ENCODE measurements around the gene BCAS4.

The BCAS4 gene

DNA sequence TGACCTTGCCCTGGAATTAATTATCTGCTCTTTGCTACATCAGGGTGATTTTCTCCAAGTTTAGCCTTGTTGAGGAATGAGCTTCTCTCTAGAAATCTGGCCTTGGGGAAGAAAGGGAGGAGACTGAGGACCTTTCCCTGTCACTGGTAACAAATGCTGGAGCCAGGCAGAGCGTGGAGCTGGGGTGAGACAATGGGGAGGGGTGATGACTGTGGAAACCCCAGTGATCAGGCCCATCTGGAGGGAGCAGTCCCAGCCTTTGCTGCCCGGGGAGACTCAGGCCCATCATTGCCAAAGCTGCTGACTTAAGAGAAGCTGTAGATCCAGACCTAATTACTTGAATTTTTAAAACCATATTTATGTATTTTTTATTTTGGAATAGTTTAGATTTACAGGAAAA is 31.3 kb downstream of the BCAS4 start:
- no peak for DNase-seq

DNA sequence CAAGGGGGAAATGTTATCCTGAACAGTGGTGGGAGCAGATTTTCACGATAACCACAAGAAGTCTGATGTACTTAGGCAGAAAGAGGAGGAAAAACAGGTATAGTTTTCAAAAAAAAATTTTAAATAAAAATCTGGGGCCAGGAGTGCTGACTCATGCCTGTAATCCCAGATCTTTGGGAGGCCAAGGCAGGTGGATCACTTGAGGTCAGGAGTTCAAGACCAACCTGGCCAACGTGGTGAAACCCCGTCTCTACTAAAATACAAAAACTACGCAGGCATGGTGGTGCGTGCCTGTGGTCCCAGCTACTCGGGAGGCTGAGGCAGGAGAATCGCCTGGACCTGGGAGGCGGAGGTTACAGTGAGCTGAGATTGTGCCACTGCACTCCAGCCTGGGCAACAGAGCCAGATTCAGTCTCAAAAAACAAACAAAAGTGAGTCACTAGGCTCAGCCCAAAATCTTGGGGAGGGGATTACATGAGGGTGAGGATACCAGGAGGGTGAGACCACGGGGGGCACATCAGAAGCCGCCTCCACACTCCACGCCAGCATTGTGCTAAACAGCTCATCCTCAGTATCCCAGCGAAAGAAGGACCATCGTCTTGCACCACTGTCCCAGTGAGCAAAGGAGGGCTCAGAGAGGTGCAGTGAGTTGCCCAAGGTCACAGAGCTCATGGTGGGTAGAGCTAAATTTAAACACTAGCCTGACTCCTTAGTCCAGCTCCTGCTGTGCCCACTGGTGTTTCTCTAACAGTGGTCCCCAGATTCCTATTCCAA is 33.7 kb downstream of the BCAS4 start:
- no peak for DNase-seq

DNA sequence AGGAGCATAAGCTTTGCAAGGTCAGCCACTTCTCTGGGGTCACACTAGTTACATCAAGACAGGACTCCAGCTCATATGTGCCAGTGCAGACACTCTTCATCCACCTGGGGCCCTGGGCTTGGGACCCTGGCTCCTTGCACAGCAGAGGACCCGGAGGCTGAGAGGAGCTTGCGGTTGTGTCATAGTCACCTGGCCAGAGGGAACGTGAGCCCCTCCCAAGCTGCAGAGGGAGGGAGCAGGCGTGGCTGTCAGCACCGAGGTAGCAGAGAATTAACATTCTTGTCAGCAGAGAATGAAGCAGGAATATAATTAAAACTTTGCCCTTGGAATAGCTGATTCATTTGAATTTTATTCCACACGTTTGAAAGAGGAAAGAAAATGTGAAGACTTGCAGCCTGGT is 36.8 kb downstream of the BCAS4 start:
- DNase-seq = no peak

DNA sequence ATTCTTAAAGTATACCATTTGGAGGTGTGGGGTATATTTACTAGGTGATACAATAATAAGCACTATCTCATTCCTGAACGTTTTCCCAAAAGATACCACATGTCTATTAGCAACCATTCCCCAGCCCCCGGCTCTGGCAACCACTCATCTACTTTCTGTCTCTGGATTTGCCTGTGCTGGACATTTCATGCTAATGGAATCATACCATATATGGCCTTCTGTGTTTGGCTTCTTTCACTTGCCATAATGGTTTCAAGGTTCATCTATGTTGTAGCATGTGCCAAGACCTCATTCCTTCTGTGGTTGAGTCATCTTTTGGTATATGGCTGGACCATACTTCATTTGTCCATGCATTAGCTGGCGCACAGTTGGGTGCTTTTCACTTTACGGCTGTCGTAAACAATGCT is 39.7 kb downstream of the BCAS4 start:
- no peak for DNase-seq

DNA sequence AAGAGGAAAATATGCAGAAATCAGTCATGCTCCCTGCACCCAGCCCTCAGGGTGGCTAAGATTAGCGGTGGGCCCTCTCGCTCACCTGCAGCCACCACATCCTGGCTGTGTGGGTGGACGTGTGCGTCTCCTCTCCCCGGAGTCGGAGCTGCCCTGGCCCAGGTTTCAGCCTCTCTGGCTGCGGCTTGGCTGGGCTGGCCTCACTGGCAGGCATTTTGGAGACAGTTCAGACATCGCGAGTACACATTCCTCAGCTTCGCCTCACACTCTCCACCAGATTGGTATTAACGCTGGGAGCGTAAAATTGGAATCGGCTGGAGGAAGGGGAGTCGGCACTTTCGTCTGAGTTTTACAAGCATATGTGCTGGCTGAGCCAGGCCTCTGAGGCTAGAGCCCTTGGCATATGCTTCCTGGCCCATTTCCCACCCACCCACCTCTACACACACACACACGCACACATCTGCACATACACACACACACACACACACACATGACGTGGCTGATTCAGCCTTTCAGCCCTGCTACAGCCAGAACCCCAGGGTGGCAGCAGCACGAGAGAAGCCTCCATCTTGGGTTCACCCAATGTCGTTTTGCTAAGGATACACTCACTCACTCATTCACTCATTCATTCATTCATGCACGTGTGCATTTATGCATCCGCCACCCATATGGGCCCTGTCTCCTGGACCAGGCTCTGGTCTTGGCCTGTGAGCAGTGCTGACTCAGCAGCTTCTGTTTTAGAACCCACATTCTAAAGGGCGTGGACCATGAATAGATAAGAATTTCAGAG is 42.9 kb downstream of the BCAS4 start:
- peak; percentile 40 for DNase-seq

DNA sequence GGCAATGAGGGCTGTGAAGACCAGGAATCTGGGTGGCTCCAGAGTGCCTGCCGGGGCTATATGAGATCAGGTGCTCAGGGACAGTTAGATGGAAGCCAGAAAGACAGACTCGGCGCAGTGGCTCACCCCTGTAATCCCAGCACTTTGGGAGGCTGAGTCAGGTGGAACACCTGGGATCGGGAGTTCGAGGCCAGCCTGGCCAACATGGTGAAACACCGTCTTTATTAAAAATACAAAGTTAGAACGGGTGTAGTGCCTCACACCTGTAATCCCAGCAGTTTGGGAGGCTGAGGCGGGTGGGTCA is 43.4 kb downstream of the BCAS4 start:
- DNase-seq = no peak

DNA sequence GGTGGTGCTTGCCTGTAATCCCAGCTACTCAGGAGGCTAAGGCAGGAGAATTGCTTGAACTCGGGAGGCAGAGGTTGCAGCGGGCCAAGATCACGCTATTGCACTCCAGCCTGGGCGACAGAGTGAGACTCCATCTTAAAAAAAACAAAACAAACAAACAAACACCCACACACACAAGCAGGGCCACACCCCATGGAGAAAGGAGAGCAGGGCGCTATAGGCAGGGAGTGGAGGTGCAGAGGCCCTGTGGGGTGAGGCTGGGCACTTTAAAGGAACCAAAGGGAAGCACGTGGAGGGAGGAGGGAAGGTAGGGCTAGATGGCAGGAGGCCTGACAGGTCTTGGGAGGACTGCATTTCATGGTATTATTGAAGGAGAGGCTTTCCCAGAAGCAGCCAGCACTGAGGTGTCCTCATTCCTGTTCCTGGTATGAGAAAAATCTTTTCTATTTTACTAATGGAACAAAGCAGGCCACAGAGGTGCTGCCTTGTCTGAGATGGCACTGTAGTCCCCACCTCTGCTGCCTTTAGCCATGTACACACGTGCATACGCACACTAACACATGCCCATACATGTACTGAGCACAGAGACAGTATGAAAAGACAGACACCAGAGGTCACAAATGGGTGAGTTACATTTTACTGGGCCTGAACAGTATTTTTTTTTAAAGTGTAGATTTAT is 44.0 kb downstream of the BCAS4 start:
- DNase-seq = no peak

DNA sequence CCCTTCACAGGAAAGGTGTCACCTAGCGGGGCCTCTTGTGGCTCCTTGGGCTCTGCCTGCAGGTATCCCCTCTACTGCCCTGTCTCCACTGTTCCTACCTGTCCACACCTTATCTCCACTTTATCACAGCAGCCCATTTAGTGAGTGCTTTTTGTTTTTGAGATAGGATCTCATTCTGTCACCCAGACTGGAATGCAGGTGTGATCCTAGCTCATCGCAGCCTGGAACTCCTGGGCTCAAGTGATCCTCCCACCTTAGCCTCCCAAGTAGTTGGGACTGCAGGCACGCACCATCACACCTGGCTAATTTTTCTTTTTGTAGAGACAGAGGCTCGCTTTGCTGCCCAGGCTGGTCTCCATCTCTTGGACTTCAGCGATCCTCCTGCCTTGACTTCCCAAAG is 48.0 kb downstream of the BCAS4 start:
- no peak for DNase-seq

DNA sequence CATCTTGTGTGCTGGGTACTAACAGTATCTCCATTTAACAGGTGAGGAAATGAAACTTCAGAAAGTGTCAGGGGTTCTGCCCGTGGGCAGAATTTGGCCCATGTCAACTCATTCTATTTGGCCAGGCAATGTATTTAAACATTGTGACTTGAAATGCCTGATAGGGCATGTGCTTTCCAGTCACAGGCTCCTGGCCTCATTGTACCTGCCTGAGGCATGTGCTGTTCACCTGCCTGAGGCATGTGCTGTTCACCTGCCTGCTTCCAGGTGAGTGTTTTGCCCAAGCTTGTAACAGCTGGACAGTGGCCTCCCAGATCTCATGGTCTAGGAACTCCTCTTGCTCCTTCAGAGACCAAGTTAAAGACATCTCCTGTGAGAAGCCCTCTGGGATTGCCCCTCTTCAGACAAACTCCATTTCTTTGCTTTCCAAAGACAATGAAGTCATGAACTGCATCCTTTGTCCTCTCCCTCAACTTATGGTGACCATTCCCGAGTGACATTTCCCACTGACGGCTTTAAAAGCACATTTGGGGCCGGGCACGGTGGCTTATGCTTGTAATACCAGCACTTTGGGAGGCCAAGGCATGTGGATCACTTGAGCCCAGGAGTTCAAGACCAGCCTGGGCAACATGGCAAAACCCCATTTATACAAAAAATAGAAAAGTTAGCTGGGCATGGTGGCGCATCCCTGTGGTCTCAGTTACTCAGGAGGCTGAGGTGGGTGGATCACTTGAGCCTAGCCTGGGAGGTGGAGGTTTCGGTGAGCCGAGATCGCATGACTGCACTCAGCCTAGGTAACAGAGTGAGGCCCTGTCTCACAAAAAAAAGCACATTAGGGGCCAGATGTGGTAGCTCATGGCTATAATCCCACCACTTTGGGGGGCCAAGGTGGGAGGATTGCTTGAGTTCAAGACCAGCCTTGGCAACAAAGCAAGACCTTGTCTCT is 48.7 kb downstream of the BCAS4 start:
- DNase-seq = no peak

DNA sequence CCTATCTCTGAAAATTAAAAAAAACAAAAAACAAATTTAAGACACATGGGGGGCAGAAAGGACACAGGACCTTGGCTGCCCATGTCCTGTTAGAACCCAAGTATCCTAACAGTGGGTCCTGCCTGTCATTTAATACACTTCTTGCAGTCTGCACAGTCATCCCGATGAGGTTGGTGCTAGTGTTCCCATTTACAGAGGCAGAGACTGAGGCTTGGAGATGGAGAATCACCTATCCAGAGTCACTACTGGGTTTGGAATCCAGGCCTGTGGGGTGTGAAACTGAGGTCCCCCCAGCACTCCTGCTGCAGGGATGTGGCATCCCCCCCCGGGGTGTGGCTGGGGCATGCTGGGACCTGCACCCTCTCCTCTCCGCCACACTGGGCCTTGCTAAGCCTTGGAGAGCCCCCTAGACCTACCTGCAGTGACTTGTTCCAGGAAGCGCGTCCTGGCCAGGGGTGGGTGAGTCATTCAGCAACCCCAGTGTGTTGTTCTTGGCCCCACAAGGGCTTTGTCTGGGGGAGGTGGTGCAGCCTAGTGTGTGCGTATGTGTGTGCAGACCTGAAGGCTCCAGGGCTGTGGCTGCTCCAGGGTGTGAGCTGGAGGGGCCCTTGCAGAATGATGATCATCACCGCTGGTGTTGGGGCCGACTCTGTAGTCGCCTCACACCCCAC is 49.7 kb downstream of the BCAS4 start:
- peak; percentile 77 for DNase-seq

DNA sequence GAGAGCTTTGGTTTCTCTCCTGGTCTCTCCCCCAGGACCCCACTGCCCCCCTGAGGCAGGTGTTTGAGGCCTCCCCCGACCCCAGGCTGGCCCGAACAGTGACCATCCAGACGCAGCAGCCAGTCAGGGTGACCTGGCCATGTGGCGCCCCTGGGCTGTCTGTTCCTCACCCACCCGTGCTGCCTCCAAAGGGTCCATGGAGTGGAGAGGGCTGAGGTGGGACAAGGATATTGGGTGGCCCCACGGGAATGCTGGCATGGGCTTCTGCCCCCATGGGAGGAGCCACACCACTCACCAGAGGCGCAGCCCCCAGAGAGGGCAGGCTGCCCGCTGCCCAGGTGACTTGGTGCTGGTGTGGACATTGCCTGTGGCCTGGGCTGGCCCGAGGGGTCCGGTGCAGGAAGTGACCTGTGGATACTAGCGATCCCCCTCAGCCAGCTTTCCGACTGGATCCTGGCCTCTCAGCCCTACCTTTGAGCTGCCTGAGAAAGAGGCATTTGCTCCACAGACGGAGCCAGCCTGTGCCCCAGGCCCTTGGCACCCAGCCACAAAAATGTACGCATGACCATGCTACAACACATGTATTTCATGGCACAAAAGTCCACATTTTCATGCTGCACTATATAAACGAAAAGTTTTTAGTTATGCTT is 50.8 kb downstream of the BCAS4 start:
- DNase-seq = no peak

DNA sequence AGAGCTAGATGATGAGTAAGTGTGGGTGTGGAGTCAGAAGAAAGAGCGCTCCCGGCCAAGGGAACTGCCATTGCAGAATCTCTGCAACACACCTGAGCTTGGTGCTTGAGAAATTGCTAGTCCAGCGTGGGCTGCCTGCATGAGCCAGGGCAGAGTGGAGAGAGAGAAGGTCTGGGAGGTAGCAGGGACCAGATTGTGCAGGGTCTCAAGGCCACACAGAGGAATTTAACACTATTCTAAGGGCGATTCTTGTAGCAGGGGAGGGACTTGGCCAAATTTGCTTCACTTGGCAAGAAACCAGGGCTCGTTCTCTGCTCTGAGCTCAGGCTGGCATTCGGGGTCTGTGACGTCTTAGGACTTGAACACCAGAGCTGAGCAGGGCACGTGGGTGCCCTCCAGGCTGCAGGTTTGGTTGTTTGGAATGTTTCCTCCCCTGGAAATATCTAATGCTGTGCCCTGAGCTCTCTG is 53.5 kb downstream of the BCAS4 start:
- no peak for DNase-seq

DNA sequence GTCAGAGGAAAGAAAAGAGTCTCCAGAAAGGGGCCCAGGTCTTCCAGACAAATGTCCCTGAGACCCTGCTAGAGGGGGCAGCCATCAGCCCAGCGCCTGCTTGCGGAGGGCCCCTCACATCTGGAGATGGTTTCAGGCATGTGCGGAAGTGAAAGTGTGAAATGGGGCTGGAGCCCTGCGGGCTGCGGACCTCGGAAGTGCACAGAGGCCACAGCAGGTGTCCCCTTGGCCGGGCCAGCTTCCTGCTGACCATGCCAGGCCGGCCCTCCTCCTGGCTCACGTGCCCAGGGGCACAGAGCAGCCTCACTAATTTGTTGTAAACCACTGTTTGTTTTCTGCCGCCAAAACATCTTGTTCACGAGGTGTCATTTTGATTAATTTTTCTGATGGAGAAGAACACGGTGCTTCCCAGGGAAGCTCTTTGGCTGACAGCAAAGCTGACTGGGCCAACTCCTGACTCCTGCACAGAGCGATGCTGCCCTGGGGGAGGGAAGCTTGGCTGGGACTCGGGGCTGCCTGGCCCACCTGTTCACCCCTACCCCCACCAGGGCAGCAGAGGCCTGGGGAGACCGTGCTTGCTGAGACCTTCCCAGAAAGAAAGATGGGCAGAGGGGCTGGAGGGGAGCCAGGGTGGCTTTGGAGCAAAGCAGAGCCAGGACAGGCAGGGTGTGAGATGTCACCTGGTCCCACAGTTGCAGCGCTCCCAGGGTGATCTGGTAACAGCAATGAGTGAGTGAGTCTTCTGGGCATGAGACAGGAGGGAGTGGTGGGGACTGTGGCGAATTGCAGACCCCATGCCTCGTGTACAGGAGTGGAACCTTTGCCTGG is 54.2 kb downstream of the BCAS4 start:
- no peak for DNase-seq

DNA sequence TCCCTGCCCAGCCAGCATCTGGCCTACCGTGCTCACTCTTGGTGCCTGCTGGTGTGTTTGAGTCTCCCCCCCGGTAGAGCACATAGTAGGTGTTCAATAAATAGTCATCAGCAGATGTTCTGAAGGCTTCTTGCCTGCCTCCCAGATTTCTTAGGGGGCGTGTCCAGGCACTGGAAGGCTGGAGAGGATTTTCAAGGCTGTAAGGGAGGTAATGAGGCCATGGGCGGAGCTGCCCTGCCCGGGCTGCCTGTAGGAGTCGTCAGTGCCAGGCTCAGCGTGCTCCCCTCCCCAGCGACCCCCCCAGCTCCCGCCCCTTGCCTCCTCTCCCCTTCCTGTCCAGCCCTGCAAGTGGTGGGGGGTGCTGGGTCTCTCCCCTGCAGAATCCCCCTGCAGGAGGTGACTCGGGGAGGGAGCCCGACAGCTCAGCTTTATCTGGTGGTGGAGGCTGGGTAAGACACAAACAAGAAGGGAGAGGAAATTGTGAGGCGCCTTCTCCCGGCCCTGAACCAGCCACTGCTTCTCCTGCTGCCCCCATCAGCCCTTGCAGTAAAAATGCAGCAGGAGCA is 55.9 kb downstream of the BCAS4 start:
- DNase-seq = no peak

DNA sequence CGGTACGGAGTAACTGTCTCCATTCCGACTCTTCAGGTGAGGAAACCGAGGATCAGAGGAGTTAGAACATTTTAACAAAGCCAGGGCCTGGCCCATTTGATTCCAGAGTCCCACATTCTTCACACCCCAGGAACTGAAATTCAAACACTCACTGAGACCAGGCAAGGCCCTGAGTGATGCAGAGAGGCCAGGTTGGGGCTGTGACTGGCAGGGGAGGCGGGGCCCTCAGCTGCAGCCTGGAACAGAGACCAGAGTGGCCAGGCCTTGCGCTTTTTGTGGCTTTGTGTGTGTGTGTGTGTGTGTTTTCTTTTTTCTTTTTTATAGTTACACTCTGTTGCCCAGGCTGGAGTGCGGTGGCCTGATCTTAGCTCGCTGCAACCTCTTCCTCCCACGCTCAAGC is 57.2 kb downstream of the BCAS4 start:
- DNase-seq = no peak

DNA sequence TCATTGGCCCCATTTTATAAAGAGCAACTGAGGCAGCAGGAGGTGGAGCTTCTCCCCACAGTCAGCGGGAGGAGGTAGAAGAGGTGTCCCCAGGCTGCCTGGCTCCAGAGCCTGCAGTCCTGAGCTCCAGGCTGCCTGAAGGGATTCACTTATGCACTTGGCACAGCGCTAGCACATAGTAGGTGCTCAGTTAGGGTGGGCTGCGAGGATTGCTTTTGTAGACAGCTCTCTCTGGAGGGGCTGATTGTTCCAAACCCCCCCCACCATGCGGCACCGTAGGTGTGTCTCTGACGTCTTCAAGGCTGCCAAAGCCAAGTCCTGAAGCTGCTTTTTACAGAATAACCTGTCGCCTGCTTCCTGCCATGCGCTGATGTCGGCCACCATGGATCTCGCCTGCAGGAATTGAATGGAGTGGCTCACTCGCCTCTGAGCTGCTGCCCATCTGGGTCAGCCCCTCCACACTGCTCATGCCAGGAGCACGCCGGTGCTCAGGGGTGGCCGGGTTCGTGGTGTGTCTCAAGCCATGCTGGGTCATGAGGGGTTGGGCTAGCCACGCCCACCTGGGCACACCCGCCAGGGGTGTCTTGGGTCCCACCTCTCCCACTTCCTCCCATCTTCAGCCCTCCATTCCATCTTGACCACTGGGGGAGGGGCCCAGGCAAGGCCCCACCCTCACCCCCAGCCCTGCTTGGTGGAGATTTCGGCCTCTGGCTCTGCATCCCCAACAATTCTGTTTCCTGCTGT is 59.8 kb downstream of the BCAS4 start:
- no peak for DNase-seq

DNA sequence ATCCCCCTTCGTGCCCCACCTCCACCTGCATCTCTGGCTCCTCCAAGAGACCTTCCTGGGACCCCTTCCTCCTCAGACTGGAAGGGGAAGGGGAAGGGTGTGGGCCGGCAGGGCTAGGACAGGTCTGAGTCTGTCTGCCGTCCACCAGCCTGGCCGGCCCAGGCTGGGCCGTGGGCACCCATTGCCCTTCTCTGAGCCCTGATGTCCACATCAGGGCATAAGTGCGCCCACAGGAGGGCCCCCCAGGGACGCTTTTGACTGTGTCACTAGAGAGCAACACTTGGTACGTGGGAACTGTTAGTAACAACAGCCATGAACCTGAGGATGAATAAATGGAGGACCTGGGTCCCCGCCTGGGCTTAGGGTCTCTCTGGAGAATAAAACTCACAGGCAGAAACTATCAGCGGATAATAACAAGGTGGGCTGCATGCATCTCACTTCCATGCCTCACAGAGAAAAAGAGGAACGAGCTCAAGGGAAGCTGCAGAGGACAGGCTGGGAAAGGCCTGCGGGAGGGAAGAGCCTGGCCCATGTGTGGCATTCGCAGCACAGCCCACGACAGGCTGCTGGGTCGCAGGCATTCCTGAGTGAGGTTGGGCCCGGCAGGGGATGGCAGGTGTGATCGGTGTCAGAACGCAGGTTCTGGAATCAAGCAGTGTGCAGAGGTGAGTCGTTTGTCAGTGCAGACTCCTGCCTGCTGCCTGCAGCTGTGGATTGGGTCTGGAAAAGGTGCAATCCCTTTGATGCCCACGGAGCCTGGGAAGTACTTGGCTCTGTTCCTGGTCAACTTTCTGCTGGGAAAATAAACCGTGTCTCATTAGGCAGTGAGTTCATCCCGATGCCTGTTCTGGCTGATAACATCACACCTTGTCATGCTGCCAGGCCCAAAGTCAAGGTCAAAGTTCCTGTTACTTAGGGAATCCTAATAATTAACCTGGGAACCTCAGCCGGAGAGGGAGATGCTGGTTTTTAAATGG is 60.9 kb downstream of the BCAS4 start:
- DNase-seq = no peak

DNA sequence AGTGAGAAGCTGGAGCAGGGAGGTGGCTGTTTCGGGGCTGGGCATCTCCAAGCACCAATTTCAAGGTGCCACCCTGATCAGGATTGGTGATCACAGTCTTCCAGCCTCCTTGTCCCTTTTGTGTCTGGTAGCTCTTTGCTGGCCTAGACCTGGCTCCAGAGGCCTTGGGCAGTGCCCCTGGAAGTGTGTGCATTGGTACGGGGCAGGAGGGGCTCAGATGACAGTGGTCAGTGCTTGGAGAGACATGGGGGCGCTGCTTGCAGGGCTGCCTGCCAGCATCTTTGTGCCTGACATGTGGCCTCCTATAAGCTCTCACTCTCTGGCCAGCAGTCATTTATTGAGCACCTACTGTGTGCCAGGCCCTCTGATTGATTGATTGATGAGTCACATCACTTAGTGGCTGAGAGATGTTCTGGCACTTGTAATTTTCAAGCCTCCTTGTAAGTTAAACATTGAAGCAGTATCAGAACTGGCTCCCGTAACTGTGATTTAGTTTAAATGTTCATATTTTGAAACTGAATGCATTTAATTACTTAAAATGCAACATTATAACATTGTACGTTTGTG is 61.7 kb downstream of the BCAS4 start:
- no peak for DNase-seq

All from stimulated activated CD8-positive, alpha-beta memory T cell treated with anti-CD3 and anti-CD28 coated beads, Interleukin-4, amount 100 ng/mL, for 48 hours (primary cell).